ENCODE data around the gene ZP3.
"Not testable (repeated sequence)": the region's sequence is repeated elsewhere in the genome, so short reads cannot be mapped to it uniquely, and the experiment has no call there.

DNA sequence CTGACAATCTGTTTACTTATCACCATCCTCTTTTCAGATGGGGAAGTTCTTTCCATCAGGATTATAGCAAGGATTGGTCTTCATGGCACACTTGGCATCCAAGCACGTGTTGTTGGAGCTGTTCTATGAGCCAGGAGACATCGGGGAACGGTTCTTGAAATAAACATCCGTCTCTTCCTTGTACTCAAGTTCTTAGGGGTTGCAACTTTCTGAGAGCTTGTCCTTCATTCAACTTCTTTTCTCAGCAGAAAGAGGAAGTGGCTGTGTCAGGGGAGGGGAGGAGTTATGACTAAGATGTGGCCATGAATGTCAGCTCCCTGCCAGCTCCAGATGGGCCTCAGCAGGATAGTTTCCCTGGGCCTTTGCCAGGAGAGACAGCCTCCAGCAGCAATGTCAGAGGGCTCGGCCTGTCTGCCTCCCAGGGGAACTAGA lies 20.8 kb downstream of the ZP3 start:
- TF ChIP-seq, protein P1, sequence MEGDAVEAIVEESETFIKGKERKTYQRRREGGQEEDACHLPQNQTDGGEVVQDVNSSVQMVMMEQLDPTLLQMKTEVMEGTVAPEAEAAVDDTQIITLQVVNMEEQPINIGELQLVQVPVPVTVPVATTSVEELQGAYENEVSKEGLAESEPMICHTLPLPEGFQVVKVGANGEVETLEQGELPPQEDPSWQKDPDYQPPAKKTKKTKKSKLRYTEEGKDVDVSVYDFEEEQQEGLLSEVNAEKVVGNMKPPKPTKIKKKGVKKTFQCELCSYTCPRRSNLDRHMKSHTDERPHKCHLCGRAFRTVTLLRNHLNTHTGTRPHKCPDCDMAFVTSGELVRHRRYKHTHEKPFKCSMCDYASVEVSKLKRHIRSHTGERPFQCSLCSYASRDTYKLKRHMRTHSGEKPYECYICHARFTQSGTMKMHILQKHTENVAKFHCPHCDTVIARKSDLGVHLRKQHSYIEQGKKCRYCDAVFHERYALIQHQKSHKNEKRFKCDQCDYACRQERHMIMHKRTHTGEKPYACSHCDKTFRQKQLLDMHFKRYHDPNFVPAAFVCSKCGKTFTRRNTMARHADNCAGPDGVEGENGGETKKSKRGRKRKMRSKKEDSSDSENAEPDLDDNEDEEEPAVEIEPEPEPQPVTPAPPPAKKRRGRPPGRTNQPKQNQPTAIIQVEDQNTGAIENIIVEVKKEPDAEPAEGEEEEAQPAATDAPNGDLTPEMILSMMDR (IDR thresholded peaks at IDR 0.05; ENCODE audit: poor library complexity, severe bottlenecking): not testable (repeated sequence)
- TF ChIP-seq, protein P2, sequence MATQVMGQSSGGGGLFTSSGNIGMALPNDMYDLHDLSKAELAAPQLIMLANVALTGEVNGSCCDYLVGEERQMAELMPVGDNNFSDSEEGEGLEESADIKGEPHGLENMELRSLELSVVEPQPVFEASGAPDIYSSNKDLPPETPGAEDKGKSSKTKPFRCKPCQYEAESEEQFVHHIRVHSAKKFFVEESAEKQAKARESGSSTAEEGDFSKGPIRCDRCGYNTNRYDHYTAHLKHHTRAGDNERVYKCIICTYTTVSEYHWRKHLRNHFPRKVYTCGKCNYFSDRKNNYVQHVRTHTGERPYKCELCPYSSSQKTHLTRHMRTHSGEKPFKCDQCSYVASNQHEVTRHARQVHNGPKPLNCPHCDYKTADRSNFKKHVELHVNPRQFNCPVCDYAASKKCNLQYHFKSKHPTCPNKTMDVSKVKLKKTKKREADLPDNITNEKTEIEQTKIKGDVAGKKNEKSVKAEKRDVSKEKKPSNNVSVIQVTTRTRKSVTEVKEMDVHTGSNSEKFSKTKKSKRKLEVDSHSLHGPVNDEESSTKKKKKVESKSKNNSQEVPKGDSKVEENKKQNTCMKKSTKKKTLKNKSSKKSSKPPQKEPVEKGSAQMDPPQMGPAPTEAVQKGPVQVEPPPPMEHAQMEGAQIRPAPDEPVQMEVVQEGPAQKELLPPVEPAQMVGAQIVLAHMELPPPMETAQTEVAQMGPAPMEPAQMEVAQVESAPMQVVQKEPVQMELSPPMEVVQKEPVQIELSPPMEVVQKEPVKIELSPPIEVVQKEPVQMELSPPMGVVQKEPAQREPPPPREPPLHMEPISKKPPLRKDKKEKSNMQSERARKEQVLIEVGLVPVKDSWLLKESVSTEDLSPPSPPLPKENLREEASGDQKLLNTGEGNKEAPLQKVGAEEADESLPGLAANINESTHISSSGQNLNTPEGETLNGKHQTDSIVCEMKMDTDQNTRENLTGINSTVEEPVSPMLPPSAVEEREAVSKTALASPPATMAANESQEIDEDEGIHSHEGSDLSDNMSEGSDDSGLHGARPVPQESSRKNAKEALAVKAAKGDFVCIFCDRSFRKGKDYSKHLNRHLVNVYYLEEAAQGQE (IDR thresholded peaks at IDR 0.05; ENCODE audit: borderline replicate concordance): not testable (repeated sequence)
- TF ChIP-seq EP300 (conservative IDR thresholded peaks at IDR 0.05; ENCODE audit: poor library complexity, severe bottlenecking); EZH2 (IDR thresholded peaks at IDR 0.05; ENCODE audit: borderline replicate concordance, insufficient read depth, low read length, poor library complexity, severe bottlenecking); RAD21 (conservative IDR thresholded peaks at IDR 0.05); POLR2AphosphoS5 (IDR thresholded peaks at IDR 0.05): not testable (repeated sequence)

Measured in neural cell (in vitro differentiated cells).